GM21423 (cell line): ENCODE measurements around the gene STAT4.
"Not testable (repeated sequence)": the region's sequence is repeated elsewhere in the genome, so short reads cannot be mapped to it uniquely, and the experiment has no call there.

Experiments used
- ATAC-seq: cut with Tn5 transposase; IDR thresholded peaks from one replicate; pipeline ENCODE4 v1.9.1; 2021; ENCODE audit warnings: mild to moderate bottlenecking, moderate library complexity; ENCODE audit not compliant: unreplicated experiment

STAT4 gene

DNA sequence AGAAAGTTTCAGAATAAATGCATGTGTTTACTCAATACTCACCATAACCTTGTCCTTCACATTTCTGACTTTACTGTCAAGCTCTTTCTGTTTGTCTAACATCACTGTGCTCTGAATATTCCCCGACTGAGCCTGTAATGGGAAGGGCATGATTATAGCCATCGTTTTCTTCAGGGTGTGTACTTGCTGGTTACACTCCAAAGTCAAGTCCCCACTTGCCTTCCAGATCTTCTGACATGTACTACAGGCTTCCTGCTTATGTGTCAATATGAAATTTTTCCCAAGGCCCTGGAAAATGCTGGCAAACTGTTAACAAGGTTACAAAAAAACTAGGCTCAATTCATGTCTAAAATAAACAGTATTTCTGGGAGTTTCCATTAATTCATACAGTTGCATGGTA lies 149.8 kb downstream of the STAT4 start:
- ATAC-seq, result no peak

DNA sequence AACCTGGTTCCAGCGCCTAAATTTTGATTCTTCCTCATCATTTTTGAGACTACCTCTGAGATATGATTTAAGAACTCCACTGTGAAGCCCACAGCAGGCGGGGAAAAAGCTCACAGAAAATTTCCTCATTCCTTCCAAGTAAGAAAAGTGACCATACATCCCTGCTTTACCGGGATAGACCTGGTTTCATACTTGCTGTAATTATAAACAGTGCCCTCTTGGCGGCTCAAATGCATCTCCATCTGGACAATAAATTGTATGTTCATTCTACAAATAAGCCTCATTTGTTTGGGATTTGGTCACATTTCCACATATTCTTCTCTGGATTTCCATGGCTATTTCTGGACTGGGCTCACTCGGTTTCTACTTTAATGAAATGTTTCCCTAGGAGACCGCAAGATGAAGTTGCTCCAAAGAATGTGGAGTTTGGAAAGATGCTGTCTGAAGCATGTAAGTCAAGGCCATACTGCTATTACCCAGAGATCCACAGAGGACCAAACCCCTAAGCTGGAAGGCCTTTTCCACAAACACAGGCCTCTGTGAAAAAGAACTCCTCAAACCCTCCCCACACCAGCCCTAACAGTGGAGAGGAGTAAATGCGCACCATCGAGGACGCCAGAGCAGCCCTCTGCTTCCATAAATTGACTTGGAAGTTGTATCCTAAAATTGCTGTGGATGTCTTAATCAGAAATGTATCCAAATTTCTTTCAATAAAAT lies 150.7 kb downstream of the STAT4 start:
- no peak for ATAC-seq

DNA sequence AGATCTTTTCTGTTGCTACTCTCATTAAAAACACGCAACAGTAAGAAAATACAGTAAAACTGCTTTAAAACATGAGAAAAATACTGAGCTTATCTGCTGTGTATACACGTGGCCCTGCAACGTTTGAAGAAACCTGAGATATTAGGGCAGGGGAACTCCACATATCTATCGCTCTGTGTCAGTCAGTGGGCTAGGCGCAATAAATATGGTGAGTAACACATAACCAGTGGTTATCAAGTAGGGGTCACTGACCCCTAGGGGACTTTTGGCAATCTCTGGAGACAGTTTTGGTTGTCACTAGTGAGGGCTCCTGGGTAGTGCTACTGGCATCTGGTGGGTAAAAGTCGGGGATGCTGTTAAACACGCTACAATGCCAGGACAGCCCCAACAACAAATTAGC lies 151.7 kb downstream of the STAT4 start:
- ATAC-seq, result no peak

DNA sequence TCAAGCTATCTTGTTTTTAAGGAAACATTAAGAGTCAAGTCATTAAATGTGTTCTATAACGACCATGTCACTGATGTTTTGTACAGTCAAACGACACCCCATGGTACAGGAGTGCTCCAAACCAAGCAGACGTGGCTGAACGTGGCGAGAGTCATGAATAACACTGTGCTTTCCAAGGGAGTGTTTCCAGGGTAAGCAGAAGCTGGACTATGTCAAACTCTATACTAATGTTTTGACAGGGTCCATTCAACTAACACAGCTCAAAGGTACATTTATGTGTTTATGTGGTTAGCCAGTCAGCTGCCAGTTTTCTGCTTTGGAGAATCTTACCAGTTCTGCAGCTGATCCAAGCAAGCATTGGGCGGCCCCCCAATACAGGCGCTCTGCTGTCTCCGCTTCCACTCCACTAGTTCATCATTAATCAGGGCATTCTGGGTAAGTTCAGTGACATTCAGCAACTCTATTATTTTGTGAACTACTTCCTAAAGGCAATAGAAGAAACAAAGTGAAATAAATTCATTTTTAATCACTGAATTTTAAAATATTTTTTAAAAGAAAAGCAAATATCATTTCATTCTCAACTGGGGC lies 153.2 kb downstream of the STAT4 start:
- ATAC-seq, result no peak

DNA sequence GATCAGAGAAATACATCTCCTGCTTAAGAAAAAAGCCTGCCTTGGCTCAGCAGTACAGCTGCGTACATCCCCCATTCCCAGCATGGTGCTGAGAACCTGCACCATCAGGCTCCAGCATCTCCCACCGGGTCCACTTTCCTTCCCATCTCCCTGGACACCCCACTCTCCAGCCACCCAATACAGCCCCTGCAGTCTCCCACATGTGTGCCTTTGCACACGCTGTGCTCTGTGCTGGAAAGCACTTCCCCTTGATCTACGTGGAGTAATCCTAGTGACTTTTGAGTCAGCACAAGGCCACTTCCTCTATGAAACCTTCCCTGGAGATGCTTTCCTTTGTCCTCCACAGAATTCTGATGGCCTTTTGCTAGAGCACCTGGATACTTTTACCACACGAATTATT lies 153.8 kb downstream of the STAT4 start:
- no peak for ATAC-seq

DNA sequence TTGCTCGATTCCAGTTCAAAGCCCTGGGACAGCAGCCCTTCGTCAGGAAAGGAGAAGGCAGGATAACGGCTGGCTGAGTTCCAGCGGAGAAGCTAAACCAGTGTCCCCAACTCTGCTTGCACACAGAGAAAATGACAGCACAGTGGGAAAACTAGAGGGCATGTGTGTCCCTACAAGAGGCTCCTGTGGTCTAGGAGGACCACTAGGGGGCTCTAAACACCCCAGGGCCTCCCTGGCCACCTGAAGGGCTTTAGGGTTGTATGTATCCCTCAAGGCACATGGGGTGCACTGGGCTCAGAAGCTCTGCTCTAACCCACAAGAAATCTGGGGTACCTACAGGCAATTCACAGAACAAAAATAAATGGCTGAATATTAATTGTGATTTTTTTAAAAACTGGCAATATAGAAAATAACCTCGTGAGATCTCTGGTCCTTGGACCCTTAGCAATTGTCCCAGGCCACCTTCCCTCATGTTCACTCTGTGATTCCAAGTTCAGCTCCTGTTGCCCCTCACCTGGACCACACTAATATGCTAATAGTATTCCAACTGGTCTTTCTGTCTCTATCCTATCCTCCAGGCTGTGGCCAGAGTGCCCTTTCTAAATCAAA lies 154.4 kb downstream of the STAT4 start:
- peak; percentile 46 for ATAC-seq

DNA sequence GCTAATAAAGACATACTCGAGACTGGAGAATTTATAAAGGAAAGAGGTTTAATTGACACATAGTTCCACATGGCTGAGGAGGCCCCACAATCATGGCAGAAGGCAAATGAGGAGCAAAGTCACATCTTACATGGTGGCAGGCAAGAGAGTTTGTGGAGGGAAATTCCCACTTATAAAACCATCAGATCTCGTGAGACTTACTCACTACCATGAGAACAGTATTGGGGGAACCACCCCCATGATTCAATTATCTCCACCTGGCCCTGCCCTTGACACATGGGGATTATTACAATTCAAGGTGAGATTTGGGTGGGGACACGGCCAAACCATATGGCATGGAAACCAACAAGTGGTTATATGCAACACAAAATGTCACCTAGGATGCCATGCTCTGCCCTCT lies 155.5 kb downstream of the STAT4 start:
- ATAC-seq, result not testable (repeated sequence)

DNA sequence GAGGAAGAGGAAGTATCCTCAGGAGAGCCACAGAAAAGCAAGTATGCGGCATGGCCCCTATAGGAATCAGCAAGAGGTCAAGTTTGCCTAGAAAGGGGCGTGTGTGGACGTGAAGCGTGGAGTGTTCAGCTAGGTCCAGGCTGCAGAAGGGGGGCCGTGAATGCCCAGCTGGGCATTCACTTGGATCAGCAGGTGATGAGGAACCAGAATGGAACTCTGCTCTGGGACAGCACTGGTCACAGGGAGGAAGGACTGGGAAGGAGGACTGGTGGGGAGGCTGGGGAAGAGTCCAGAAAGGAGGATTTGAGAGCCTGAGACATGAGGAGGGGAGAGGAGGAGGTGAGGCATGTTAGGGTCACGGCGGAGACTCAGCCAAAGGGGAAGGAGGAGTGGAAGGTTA lies 156.6 kb downstream of the STAT4 start:
- no peak for ATAC-seq

DNA sequence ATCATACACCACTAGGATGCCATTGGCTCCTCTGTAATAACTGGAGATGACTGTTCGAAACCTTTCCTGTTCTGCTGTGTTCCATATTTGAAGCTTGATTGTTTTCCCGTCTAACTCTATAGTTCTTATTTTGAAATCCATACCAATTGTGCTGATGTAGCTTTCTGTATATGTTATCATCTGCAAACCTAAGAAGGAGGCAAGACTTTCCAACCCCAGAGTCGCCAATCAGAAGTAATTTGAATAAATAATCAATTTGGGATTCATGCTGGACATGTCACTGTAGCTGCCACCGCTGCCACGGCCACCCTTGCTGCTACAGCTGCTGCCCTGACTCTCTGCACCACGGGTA lies 157.5 kb downstream of the STAT4 start:
- no peak for ATAC-seq

DNA sequence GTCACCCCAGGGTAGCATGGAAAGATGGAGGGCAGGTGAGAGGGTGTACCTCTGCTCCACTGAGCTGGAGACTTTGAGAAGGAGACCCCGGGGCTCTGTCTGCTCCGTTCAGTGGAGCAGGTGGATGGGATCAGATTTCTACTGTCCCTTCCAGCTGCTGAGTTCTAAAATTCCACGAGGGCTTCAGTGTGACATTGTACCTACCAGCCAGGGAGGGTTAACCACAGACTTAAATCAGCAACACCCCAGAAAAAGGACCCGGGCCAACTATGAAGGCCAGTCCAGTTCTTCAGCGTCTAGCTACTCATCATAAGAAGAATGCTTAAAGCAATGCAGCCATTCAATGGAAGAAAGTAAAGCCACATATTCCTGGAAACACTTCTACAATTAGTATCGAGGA lies 160.7 kb downstream of the STAT4 start:
- ATAC-seq, result no peak

DNA sequence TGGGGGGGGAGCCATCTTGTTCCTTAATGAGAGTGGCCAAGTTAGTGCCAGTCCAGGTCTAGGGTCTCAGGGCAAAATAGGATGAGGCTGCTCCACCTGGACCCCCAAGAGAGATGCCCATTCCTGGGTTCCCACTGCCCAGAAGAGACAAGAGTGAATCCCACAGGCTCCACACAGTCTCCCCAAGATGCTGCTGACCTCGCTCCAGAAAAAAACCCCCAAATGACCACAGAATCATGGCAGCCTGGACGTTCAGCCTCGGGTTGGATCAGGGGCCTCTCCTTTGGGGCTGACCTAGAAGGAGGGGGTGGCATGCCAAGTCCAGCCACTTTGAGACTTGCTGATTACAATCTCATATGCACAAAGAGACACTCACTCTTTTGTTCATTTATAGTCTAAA lies 161.9 kb downstream of the STAT4 start:
- ATAC-seq, result no peak

DNA sequence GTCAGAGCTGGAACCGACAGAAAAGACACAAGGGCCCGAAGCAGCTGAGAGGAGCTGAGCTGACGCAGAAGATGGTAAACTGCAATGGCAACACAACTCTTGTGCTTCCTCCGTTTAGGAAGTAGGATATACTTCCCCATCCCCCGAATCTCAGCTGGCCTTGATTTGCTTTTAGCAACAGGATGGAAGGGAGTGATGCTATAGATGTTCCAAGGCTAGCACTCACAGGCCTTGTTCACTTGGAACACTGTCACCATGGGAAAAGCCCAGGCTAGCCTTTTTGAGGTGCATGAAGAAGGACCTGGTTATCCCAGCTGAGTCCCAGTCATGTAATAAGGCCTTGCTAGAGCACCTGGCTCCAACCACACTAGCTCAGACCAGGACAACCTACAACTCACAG lies 162.9 kb downstream of the STAT4 start:
- ATAC-seq, result no peak

DNA sequence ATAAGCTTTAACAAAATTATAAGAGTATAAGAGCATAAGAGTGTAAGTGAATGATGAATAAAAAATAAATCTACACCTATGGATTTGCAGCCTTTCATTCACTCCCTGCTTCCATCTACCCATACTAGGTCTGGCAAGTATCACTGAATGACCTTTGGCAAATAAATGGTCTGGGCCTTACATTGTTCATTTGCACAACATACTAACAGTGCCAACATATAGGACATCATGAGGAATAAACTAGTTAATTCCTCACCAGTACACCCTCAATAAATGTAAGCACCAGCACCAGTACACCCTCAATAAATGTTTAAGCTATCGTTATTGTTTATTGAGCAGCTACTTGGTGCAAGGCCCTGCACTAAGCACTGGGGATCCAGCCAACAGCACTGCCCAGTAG lies 163.7 kb downstream of the STAT4 start:
- no peak for ATAC-seq

DNA sequence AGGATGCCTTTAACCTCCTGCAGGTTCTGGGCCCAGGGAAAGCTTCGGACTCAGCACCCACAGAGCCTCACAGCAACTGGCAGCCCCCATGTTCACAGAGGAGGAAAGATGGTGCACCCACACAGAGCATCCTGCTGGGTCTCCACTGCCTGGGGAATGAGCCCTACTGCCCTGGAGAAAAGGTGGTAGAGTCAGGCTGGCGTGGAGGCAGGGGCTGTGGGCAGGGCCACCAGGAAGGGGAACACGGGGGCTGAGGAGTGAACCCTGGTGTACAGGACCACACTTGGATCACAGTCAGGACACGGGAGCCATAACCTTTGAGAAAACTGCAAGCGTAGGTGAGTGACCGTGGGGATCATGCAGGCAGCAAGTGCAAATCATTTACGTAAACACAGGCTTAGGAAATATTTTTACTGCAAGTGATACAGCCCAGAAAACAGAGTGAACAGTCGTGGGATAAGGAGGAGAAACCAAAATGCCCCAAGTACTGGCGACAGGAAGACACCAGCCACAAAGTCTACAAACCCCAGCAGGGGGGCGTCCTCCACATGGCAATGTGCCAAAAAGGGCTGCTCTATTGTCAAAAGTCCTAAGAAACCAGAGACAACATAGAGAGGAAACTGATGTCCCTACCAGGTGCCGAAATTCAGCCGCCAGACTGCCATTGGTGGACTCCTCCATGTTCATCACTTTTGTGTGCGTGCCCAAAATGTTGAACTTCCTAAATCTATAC lies 164.4 kb downstream of the STAT4 start:
- ATAC-seq, result no peak

DNA sequence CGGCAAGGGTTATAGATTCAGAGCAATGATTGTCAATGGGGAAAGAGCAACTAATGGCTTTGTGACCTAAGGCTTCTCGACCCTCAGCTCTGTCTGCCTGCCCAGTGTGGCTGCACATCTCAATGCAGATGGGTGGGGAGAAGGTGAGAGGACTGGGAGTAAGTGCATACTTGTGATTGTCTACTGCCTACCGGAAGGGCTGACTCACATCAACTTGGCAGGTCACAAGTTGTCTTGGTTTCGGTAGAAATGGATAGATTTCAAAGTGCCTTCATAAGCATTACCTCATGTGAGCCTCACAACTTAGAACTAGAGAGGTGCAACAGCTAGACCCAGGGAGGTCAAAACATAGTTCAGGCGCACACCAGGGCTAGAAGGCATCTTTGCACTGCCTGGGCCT lies 166.2 kb downstream of the STAT4 start:
- ATAC-seq, result no peak

DNA sequence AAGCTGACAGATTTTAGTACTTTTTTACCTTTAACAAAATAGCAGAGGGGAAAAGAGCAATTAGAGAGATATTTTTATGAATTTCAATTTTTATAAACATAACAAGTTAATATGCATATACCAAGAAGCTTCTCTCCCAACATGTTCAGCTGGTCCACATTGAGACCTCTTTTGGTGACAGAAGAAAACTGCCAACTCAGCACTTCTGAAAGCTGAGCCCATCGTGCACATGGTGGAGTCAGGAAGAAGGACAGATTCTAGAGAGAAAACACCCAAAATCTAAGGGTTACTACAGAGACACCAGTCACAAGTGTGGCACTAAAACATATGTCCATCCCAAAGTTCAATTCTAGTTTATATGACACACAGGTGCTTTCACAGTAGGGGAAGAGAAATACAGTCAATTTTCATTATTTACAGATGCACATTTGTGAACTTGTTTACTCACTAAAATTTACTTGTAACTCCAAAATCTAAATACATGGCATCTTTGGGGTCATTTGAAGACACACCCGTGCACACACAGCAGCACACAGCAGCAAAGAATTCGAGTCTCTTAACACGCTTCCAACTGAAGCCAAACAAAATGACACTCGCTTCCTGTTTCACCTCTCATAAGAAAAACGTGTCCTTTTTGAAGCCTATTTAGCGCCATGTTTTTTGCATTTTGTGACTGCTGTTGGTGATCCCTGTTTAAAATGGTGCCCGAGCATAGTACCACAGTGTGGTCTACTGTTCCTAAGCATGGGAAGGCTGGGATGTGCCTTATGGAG lies 168.3 kb downstream of the STAT4 start:
- ATAC-seq, result no peak

DNA sequence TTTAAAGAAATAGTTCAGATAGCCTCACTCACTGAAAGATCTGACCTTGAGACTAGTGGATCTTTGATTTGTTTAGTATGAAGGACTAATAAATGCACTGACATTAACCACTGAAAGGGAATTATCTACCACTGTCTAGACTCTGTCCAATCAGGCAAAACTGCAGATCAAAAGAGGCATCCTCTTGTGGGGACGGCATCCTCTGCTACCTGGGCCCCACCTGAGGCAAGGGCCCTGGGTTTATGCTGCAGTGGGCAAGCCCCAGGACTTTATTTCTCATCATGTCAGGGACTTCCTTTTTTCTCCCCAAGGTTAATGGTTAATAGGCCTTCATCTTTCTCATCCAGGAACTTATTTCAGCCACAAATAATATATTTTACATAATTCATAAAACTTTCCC lies 169.1 kb downstream of the STAT4 start:
- ATAC-seq, result no peak

DNA sequence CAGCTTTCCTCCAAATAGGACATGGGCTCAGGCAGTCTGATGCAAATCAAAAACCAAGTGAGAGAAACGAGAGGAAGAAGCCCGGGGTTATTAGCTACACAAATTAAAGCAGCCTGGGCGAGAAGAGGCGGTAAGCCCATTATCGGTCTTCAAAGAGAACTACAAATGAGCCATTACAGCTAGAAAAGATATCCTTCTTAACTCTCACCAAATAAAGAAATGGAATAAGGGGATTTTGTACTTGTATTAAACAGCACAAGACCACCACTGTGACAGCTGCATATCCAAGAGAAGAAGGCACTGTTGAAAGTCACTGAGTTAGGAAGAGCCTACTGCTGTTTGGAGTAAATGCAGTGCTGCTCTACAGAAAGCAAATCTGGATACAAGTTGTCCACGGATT lies 169.5 kb downstream of the STAT4 start:
- ATAC-seq, result no peak

DNA sequence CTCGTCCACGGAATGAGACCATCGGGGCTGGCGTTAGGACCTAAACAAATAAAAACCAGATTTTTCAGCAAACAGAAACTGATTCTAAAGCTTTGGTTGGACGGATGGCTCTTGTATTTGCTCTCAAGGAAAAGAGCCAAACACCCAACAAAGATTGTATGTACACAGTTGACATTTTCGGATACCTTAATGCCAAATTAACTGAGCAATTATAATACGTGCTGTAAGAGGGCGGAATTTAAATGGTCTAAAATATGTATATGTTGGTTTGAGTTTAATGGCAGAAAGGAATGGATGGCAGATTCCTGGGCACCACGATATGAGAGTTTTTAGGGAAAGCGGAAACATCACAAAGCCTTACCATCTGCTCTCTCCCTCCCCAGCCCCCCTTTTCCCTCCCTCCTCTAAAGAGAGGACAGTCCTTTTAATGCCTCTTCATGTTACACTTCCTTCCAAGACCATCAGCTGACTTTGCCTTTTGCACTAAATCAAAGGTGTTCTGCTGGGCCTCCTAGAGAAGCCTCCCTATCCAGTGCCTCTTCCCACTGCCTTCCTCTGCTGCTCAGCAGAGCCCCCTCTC lies 170.1 kb downstream of the STAT4 start:
- ATAC-seq, result no peak

DNA sequence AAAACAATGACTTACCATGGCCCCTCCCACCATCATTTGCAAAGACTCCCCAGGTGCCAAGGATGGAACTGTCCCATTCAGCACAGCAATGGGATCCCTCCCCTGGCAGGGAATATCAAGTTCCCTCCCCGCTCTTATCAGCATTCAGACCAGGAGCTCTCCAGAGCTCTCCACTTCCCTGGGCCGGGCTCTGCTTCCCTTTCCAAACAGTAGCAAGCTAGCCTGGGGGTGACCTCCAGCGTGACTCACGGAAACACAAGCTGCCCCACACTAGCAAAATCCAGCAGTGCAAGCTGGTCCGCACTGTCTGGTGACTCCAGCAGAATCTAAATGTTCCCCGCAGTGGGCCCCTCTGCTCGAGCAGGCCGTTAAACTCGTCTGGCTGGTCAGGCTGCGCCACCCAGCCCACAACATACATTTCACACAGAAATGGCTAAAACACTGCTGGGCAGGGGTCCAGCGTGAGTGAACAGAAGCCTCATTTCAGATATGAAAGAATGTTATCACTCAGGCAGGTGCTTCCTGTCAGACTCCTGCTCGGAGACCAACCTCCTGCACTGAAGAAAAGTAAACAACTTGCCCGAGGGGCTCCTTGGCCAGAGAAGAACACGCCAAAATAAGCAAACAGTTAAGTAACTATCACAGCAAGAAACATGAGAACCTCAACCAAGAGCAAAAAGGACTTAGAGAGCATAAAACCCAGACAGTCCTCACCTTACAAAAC lies 170.7 kb downstream of the STAT4 start:
- ATAC-seq, result no peak
